Stimulated activated CD4-positive, alpha-beta T cell treated with anti-CD3 and anti-CD28 coated beads, Interleukin-12 subunit alpha, Interleukin-12 subunit beta, amount 100 ng/mL, for 48 hours (primary cell): ENCODE measurements around the gene RAB19.

Experiments
- DNase-seq, 3 donors: peaks; one replicate each; pipeline ENCODE4 v3.0.0-alpha.2; 2020; ENCODE audit warnings: low read depth in 2 of 3, low spot score in 1 of 3

RAB19 gene

GRCh38 chr7:140453273-140453672 is 49.4 kb downstream of the RAB19 start:
- no peak for DNase-seq

GRCh38 chr7:140453785-140454656 is 50.2 kb downstream of the RAB19 start:
- DNase-seq, result peak in 1 of 3 donors; percentile 5

- DNase-seq, result no peak
Measured at GRCh38 chr7:140454657-140455015, 50.8 kb downstream of the RAB19 start.

- no peak for DNase-seq
Measured at GRCh38 chr7:140455743-140456142, 51.9 kb downstream of the RAB19 start.

- DNase-seq, result no peak
Measured at GRCh38 chr7:140456551-140457051, 52.7 kb downstream of the RAB19 start.

GRCh38 chr7:140458201-140458600 is 54.3 kb downstream of the RAB19 start:
- no peak for DNase-seq

GRCh38 chr7:140458916-140459315 is 55.1 kb downstream of the RAB19 start:
- DNase-seq, result no peak

- DNase-seq, result no peak
Measured at GRCh38 chr7:140463111-140463510, 59.3 kb downstream of the RAB19 start.

GRCh38 chr7:140475747-140476333 is 72.0 kb downstream of the RAB19 start:
- peak in 2 of 3 donors; percentile 22 to 42 for DNase-seq

GRCh38 chr7:140476698-140477261 is 72.9 kb downstream of the RAB19 start:
- DNase-seq, result no peak
